Hepatocyte (in vitro differentiated cells): ENCODE results near the gene DEFB110. TPM values are rescaled to one million over a fixed set of nuclear protein-coding genes. Genes with fewer than 3 reads are reported as not detected.
A peak's percentile ranks its signal among the peaks of the same experiment; 100 is the strongest.

Source experiments
- DNase-seq: peaks from one replicate; pipeline ENCODE4 v3.0.0-alpha.2; 2016; ENCODE audit warnings: low spot score
- H2AFZ ChIP-seq: fragments of 200-600 bp; sonication (generic); 2 replicates; pipeline ENCODE4 v1.6.0; 2016; ENCODE audit warnings: antibody characterized with exemption, mild to moderate bottlenecking
- H3K27ac ChIP-seq: fragments of 200-600 bp; sonication (generic); 2 replicates; pipeline ENCODE4 v1.5.1; 2016; ENCODE audit warnings: mild to moderate bottlenecking
- H3K27me3 ChIP-seq: fragments of 200-600 bp; sonication (generic); 2 replicates; pipeline ENCODE4 v1.6.1; 2016
- H3K36me3 ChIP-seq: fragments of 200-600 bp; sonication (generic); replicated peaks from 2 replicates; pipeline ENCODE4 v1.5.1; 2016; ENCODE audit warnings: low read depth; ENCODE audit not compliant: insufficient read depth
- H3K4me1 ChIP-seq: fragments of 200-600 bp; sonication (generic); 2 replicates; pipeline ENCODE4 v1.5.1; 2016; ENCODE audit warnings: mild to moderate bottlenecking, moderate library complexity; ENCODE audit not compliant: insufficient read depth
- H3K4me2 ChIP-seq: fragments of 200-600 bp; sonication (generic); 2 replicates; pipeline ENCODE4 v1.6.0; 2016
- H3K4me3 ChIP-seq: fragments of 200-600 bp; sonication (generic); 2 replicates; pipeline ENCODE4 v1.5.1; 2016; ENCODE audit warnings: mild to moderate bottlenecking
- H3K79me2 ChIP-seq: fragments of 200-600 bp; sonication (generic); 2 replicates; pipeline ENCODE4 v1.6.0; 2017; ENCODE audit warnings: mild to moderate bottlenecking
- H3K9me2 ChIP-seq: fragments of 200-600 bp; sonication (generic); replicated peaks from 2 replicates; pipeline ENCODE4 v1.6.0; 2017; ENCODE audit warnings: mild to moderate bottlenecking; ENCODE audit not compliant: insufficient read depth
- H3K9me3 ChIP-seq: fragments of 200-600 bp; sonication (generic); 2 replicates; pipeline ENCODE4 v1.5.1; 2016; ENCODE audit warnings: low read depth, mild to moderate bottlenecking
- H4K20me1 ChIP-seq: fragments of 200-600 bp; sonication (generic); 2 replicates; pipeline ENCODE4 v1.6.0; 2016; ENCODE audit warnings: mild to moderate bottlenecking; ENCODE audit not compliant: insufficient read depth, poor library complexity, severe bottlenecking
- EZH2 ChIP-seq: fragments of 200-600 bp; sonication (generic); IDR thresholded peaks from 2 replicates; pipeline ENCODE4 v1.6.1; 2016; ENCODE audit warnings: antibody characterized with exemption, mild to moderate bottlenecking, borderline replicate concordance
- EZH2phosphoT487 ChIP-seq: fragments of 200-600 bp; sonication (generic); IDR thresholded peaks from one replicate; pipeline ENCODE4 v1.6.1; 2018; ENCODE audit warnings: antibody characterized with exemption, mild to moderate bottlenecking, low read depth, moderate library complexity; ENCODE audit not compliant: unreplicated experiment, severe bottlenecking
- WGBS: methylation state at CpG from one replicate; pipeline ENCODE4 v1.1.6; 2016; ENCODE audit warnings: low lambda C conversion rate; ENCODE audit errors: missing lambda C conversion rate; 5-methylcytosine and 5-hydroxymethylcytosine counted together
- polyA plus RNA-seq: library from polyadenylated mRNA; unstranded; fragments of >200 nt; fragmentation: Nextera tagmentation; extraction: Ambion mirVana; gene quantifications from 2 replicates; pipeline ENCODE4 v1.2.1, GENCODE V29; 2016
- total RNA-seq: library from RNA; depleted of rRNA; stranded (reverse); fragments of >200 nt; gene quantifications from 2 replicates; pipeline ENCODE4 v1.2.3, GENCODE V29; 2014
- TF ChIP-seq, protein P1 (sequence below): fragments of 200-600 bp; sonication (generic); IDR thresholded peaks from 2 replicates; pipeline ENCODE4 v1.5.1; 2016; ENCODE audit warnings: antibody characterized with exemption, mild to moderate bottlenecking; ENCODE audit not compliant: poor library complexity

The DEFB110 gene
- not detected in 2 replicates for total RNA-seq
- polyA plus RNA-seq = not detected in 2 replicates

DNA sequence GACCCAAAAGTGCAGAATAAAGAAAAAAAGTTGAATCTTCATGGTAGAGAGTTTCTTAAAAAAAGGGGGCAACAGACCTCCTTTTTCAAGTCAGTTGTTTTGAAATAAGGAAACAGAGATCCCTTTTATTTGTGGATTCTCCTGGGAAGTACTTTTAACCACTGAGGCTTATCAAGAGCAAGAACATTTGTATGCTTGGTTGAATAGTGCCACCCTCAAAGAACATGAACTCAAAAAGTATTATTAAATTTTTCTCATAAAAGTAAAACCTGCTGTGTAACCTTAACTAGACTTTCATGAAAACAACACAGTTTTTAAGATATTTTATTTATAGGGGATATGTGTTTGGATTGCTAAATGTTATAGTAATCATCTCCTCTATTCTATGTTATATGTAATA lies at the start of gene DEFB110:
Gene DEFB110, minus strand, starts transcription at position 101 of the 400 bp plus-strand sequence. Its CDS starts 59 bp downstream, at position 42.
- TF ChIP-seq EZH2 = no peak
- TF ChIP-seq, protein P1, sequence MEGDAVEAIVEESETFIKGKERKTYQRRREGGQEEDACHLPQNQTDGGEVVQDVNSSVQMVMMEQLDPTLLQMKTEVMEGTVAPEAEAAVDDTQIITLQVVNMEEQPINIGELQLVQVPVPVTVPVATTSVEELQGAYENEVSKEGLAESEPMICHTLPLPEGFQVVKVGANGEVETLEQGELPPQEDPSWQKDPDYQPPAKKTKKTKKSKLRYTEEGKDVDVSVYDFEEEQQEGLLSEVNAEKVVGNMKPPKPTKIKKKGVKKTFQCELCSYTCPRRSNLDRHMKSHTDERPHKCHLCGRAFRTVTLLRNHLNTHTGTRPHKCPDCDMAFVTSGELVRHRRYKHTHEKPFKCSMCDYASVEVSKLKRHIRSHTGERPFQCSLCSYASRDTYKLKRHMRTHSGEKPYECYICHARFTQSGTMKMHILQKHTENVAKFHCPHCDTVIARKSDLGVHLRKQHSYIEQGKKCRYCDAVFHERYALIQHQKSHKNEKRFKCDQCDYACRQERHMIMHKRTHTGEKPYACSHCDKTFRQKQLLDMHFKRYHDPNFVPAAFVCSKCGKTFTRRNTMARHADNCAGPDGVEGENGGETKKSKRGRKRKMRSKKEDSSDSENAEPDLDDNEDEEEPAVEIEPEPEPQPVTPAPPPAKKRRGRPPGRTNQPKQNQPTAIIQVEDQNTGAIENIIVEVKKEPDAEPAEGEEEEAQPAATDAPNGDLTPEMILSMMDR = no peak
- no peak for TF ChIP-seq EZH2phosphoT487
- Histone ChIP-seq H4K20me1 (no peaks in the 10 kb centered on the region), H3K9me2 (no peaks in the 10 kb centered on the region), H3K4me3 (no peak within 1 kb of the TSS), H3K79me2 (no peaks in the 10 kb centered on the region), H3K4me2 (no peak within 1 kb of the TSS), H3K36me3 (no peaks in the 10 kb centered on the region), H3K9me3 (no peaks in the 10 kb centered on the region), H2AFZ (no peak within 1 kb of the TSS), H3K27ac (no peak within 1 kb of the TSS), H3K4me1 (no peaks in the 10 kb centered on the region), H3K27me3 (no peaks in the 10 kb centered on the region)
- DNase-seq = no peak

DNA sequence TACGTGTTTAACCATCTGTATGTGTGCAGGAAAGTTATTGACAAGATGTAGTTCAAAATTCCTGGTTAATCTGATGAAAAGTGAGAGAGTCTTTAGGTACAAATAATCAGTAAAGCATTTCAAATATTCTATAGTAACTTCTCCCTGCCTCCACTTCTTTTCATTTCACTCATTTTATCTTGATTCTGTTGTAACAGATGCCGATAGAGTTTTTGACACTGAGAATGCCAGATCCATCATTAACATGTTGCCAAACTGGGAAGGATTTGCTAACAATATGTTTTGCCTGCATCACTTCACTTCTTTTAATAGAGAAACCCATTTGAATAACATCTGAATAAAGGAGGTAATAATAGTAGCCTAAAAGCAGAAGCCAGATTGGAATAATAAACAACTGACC lies 48.3 kb upstream of the DEFB110 start:
- TF ChIP-seq, protein P1 = no peak
- TF ChIP-seq EZH2phosphoT487 = no peak
- no peak for TF ChIP-seq EZH2
- no peak overlapping the region for H2AFZ ChIP-seq
- no peak overlapping the region for H3K4me3 ChIP-seq
- no peak for DNase-seq
- H3K36me3 ChIP-seq = no peaks in the 10 kb centered on the region
- no peaks in the 10 kb centered on the region for H3K4me1 ChIP-seq
- no peak overlapping the region for H3K4me2 ChIP-seq
- no peak overlapping the region for H3K27ac ChIP-seq
- WGBS = 94% methylated on average over 2 of the region's 2 CpGs
- H3K27me3 ChIP-seq = no peaks in the 10 kb centered on the region
- no peaks in the 10 kb centered on the region for H3K9me2 ChIP-seq
- no peaks in the 10 kb centered on the region for H3K79me2 ChIP-seq
- no peaks in the 10 kb centered on the region for H3K9me3 ChIP-seq
- no peaks in the 10 kb centered on the region for H4K20me1 ChIP-seq

DNA sequence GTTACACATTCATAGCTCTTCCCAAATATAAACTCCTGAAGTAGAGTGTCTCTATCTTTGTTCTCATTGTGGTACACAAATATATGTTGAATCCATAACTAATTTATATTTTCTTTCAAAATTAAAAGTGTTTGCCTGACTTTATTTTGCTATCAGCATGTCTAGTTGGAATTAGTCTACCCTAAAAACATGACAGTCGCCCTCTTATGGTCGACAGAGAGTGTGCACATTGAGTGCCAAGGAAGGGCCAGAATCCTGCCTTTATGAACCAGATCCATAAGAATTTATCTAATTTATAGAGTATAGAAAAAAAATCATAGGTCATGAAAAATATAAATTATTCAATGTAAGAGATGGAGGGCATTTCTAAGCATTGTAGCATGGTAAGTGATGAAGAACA lies 40.3 kb upstream of the DEFB110 start:
- Histone ChIP-seq H3K36me3 (no peaks in the 10 kb centered on the region), H3K9me2 (no peaks in the 10 kb centered on the region), H3K9me3 (no peaks in the 10 kb centered on the region), H3K4me1 (no peaks in the 10 kb centered on the region), H3K27me3 (no peaks in the 10 kb centered on the region), H3K79me2 (no peaks in the 10 kb centered on the region), H3K4me2 (no peak overlapping the region), H3K4me3 (no peak overlapping the region), H2AFZ (no peak overlapping the region), H4K20me1 (no peaks in the 10 kb centered on the region), H3K27ac (no peak overlapping the region)
- 0% methylated on average over 2 of the region's 2 CpGs for WGBS
- DNase-seq = no peak
- TF ChIP-seq, protein P1 = peak; percentile 26
- no peak for TF ChIP-seq EZH2phosphoT487

DNA sequence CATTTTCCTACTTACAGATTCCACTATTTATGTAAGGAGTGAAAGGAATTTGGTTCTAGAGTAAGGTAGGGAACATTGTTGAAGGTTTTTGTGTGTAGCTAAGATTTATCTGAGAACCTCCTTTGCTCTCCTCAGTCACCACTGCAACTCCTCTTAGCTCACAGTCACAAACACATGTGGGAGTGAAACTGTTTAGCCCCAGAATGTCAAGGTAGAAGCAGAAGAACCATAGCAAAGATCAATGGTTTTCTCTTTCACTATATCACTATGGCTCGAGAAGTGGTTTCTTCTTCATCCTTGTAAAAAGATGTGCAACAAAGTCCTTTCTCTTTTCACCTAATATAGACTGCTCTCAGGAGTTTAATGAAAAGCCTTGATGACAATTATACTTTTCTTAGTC lies 34.4 kb upstream of the DEFB110 start:
- Histone ChIP-seq H4K20me1 (no peaks in the 10 kb centered on the region), H3K79me2 (no peaks in the 10 kb centered on the region), H3K27me3 (no peaks in the 10 kb centered on the region), H3K9me3 (no peaks in the 10 kb centered on the region), H3K9me2 (no peaks in the 10 kb centered on the region), H3K4me3 (no peak overlapping the region), H2AFZ (no peak overlapping the region), H3K4me1 (no peaks in the 10 kb centered on the region), H3K36me3 (no peaks in the 10 kb centered on the region), H3K27ac (no peak overlapping the region), H3K4me2 (no peak overlapping the region)
- TF ChIP-seq EZH2 = no peak
- TF ChIP-seq, protein P1 = no peak
- TF ChIP-seq EZH2phosphoT487 = no peak
- WGBS = 84% methylated on average over 1 of the region's 1 CpG
- no peak for DNase-seq
